ENCODE measurements around the gene UCK2. TPM values are rescaled to one million over a fixed set of nuclear protein-coding genes. Genes with fewer than 3 reads are reported as not detected.

UCK2 gene
- total and polyA plus RNA-seq, 9 of the 15 experiments (the other 6 are each of a cell fraction or from before 2014, with no cell fraction given) = 71.6 to 145 (median 95.8) TPM

DNA sequence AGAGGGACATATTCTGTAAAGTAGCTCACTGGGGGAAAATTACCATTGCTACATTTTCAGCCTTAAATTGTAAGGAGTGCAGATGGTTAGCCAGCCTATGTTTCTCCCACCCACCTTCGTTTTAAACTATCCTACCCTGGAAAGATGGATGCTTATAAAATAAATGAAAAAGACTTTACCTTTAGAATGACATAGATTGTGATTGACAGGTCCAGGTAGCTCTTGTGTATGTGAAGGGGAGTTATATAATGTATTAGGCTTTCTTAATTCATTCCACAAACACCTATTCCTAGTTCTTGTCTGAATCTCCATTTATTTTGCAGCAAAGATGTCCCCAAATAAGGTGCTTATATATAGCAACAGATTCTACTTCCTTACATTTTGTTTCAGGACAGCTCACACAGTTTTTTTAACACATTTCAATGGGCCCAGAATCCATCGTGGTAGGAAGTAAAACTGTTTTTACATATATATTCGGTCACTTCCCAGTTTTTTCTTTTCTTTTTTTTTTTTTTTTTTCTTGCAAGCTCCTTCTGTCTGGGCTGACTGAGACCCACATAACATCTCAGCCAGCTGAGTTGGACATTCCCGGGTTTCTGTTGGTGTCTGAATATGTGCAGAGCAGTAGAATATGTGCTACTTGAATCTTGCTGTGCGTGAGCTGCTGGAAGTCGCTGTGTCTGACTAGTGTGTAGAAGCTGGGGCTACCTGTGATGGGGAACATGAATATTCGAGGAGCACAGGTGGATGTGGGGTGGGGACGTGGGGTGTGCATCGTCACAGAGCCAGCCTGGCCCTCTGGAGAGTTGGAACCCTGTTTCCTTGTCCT is 27.8 kb downstream of the UCK2 start:
- no peak for ATAC-seq
- no TSS peak for BruUV-seq (replicated peaks)
- DNase-seq (ENCODE audit: extremely low read depth in 1 of 4, low spot score in 3 of 4) = no peak
- no peaks in the 10 kb centered on the region for H3K27me3 ChIP-seq (ENCODE audit: control insufficient read depth in 2 of 2, insufficient read depth in 2 of 2, low read length in 2 of 2)
- H3K4me3 ChIP-seq = no peak overlapping the region
- H3K9me3 ChIP-seq (replicated peaks; ENCODE audit: control insufficient read depth, insufficient read depth, low read depth, low read length) = no peaks in the 10 kb centered on the region
- intact Hi-C loops (cut with micrococcal nuclease) = no loop called here
- 0 out of 2 replicates have a peak, but pooled peaks have one; percentile 13 for TF ChIP-seq ZNF384 (IDR thresholded peaks at IDR 0.05; ENCODE audit: low read depth, low read length)
- TF ChIP-seq, protein P1, sequence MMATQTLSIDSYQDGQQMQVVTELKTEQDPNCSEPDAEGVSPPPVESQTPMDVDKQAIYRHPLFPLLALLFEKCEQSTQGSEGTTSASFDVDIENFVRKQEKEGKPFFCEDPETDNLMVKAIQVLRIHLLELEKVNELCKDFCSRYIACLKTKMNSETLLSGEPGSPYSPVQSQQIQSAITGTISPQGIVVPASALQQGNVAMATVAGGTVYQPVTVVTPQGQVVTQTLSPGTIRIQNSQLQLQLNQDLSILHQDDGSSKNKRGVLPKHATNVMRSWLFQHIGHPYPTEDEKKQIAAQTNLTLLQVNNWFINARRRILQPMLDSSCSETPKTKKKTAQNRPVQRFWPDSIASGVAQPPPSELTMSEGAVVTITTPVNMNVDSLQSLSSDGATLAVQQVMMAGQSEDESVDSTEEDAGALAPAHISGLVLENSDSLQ (IDR thresholded peaks at IDR 0.05) = peak; percentile 57
- TF ChIP-seq HNRNPL (IDR thresholded peaks at IDR 0.05; ENCODE audit: low read depth, low read length) = no peak
- WGBS (ENCODE audit: insufficient coverage, low coverage, missing lambda C conversion rate) = 77% methylated on average over 9 of the region's 9 CpGs
- H3K9ac ChIP-seq (ENCODE audit: insufficient read depth in 1 of 2, low read depth in 2 of 2, low read length in 2 of 2) = 0 out of 4 replicates have a peak overlapping the region, but pooled peaks of 1 of the 2 experiments have one; percentile 15
- no peak for FAIRE-seq
- POLR2A ChIA-PET = interaction anchor here (0.6 to 4.3 kb wide), 7 partner anchors 9 to 102 kb away, joined by 3 to 24 read pairs (median 5); partner anchors contain the start of gene TMCO1
- peaks cover 30% of the 10 kb centered on the region for H4K20me1 ChIP-seq (replicated peaks; ENCODE audit: control insufficient read depth, insufficient read depth, low read length)
- H3K36me3 ChIP-seq (ENCODE audit: control insufficient read depth, insufficient read depth, low read length) = peaks cover 2% of the 10 kb centered on the region
- CTCF ChIA-PET (ENCODE audit: low intra/inter-chr PET ratio) = interaction anchor here (0.6 kb wide), 1 partner anchor 253 kb away, joined by 4 read pairs; no protein-coding TSS in a partner anchor
- H3K79me2 ChIP-seq (ENCODE audit: control insufficient read depth, insufficient read depth, low read length) = peaks cover 96% of the 10 kb centered on the region
- H3K27ac ChIP-seq (ENCODE audit: extremely low read depth, low read depth, low read length) = no peak overlapping the region
- no peak overlapping the region for H3K4me2 ChIP-seq (ENCODE audit: insufficient read depth, low read length)
- H2AFZ ChIP-seq (ENCODE audit: low read depth, low read length) = no peak overlapping the region
- in situ Hi-C loops (cut with MboI) = no loop called here
- peaks cover 9% of the 10 kb centered on the region for H3K9me1 ChIP-seq (ENCODE audit: control insufficient read depth, insufficient read depth, low read length)
- peaks cover 17 to 42% of the 10 kb centered on the region in 2 experiments for H3K4me1 ChIP-seq (replicated peaks in 1 of 2; ENCODE audit: control insufficient read depth in 2 of 2, insufficient read depth in 2 of 2, low read length in 2 of 2)

Data from K562 (cell line).